ENCODE results near the gene CDKN2C.
"Not testable (repeated sequence)": the region's sequence is repeated elsewhere in the genome, so short reads cannot be mapped to it uniquely, and the experiment has no call there.

CDKN2C gene

DNA sequence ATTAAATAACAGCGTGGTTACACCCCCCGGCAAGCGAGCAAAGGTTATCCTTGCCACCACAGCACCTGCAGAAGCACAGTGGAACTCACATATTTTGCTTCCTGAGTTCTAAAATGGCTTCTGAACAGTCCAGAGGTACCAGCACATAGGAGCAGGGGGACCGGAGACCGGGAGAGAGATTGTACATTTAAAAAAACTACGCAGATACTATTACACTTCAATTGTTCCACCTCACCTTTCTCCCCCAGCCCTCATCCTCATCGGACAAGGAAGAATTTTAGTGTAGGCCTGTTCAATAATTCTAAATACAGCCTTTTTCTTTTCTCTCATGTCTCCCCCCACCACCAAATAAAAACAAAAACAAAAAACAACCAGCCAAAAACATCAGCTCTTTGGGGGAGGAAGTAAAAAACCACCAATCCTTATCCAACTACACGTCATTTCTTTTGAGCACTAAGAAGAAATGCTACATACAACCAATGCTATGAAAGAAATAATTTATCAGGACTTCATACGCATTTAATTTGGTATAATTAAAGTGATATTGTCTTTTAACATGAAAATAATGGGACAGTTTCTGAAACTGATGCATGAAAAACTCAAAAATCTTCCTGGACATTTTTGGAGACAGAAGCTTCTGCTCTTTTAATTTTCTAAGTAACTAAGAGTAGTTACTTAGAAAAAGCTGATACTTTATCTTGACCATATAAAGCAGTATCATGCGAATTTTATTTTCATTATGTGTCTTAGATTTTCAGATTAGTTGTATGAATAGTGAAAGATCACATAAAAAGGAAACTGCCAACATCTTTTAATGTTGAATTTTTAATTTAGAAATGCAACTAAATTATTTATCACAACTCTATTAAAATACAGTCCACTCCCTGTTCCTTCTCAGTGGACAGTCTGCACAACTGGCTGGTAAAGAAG, 9.1 kb downstream of the CDKN2C start:
- DNase-seq (ENCODE audit: extremely low read depth in 1 of 2, low read depth in 1 of 2) = no peak

- no peak for DNase-seq (ENCODE audit: extremely low read depth in 1 of 2, low read depth in 1 of 2)
Measured at GRCh38 chr1:50979937-50980336, 9.9 kb downstream of the CDKN2C start.

- DNase-seq (ENCODE audit: extremely low read depth in 1 of 2, low read depth in 1 of 2) = no peak
Measured at GRCh38 chr1:50980505-50980904, 10.5 kb downstream of the CDKN2C start.

DNA sequence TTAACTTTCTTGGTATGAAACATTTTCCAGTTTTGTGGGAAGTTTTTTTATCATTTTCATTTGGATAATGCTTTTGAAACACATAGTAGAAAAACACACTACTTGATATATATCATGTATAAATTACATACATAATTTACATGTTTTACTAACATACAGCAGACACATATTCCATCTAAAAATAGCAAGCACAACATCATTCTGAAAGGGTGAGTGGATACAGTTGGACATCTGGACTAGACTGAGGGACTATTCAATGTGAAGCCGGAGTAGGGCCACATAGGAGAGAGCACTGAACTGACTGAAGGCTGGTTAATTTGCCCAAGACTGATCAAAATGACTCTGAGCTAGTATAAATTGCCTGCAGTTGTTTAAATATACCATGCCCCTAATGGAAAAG, 11.7 kb downstream of the CDKN2C start:
- no peak for DNase-seq (ENCODE audit: extremely low read depth in 1 of 2, low read depth in 1 of 2)

DNA sequence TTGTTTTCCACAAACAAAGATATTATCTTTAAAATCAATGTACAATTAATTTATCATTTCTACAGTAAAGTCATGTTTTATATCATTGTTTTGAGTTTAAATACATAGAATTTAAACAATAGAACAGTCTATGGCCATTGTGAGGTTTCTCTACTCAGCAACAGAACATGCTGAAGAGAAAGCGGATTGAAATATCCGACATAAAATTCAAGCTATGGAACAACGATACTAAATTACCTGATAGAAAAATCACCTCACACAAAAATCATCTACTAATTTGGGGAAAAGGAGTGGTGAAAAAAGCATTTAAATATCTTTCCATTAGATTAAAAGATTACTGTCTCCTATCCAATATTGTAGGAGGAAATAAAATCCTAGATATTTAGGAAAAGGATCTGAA, 12.6 kb downstream of the CDKN2C start:
- no peak for DNase-seq (ENCODE audit: extremely low read depth in 1 of 2, low read depth in 1 of 2)

GRCh38 chr1:50983219-50983802, 13.3 kb downstream of the CDKN2C start:
- DNase-seq (ENCODE audit: extremely low read depth in 1 of 2, low read depth in 1 of 2) = no peak

DNA sequence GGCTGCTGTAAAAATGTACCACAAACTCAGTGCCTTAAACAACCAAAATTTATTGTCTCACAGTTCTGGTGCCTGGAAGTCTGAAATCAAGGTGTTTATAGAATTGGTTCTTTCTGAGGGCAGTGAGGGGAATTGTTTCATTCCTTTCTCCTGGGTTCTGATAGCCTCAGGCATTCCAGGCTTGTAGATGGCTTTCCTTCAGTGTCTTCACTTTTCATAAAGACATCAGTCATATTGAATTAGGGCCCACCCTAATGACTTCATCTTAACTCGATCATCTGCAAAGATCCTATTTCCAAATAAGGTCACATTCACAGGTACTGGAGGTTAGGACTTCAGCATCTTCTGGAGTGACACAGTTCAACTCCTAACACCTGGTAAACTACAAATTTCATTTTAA, 15.0 kb downstream of the CDKN2C start:
- DNase-seq (ENCODE audit: extremely low read depth in 1 of 2, low read depth in 1 of 2) = no peak

DNA sequence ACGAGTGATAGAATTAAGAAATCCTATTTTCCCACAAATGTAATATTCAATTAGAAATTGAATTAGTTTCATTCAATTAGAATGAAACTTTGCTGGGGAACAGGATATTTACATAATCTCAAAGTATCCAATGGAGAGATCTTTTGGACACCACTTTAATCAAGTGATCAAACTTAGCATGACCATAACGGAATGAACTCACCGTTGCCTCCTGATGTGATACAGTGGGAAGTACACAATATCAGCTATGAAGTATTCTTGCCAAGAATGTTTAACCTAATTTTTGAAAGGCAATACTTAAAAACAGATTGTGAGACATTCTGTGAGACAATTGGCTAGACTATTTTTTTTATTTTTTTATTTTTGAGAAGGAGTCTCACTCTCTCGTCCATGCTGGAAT, 16.6 kb downstream of the CDKN2C start:
- DNase-seq (ENCODE audit: extremely low read depth in 1 of 2, low read depth in 1 of 2) = no peak

DNA sequence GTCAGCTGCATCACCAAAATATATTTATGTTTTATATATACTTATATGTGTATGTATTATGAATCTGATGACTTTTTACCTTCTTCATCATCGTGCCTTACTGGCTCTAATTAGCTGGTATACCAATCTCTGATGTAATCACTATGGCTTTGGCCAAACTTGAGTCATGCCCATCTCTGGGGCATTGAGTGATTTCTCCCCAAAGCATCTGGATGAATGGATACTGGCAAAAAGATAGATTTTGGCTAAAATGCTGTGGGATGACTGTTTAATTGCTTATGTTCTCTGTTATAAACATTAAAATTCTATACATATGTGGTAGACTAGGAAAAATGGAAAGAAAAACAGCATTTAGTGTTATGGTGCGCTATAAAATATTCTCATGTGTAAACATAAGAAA, 19.6 kb downstream of the CDKN2C start:
- DNase-seq (ENCODE audit: extremely low read depth in 1 of 2, low read depth in 1 of 2) = no peak

GRCh38 chr1:50992532-50993318, 22.7 kb downstream of the CDKN2C start:
- DNase-seq (ENCODE audit: extremely low read depth in 1 of 2, low read depth in 1 of 2) = no peak

DNA sequence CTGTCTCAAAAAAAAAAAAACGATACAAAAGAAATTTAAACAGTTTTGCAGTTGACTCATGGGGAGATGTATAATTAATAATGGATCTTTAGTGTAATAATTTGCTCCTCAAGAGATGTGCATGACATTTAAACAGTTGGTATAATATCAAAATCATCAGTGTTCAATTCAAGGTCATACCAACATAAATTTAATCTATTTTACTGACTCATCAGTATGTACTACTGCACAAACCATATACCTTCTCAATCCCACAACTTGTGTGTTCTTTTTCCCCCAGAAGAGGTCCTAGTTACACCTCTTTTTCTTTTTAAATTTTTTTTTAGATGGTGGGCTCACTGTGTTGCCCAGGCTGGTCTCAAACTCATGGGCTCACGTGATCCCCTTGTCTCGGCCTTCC, 23.6 kb downstream of the CDKN2C start:
- DNase-seq (ENCODE audit: extremely low read depth in 1 of 2, low read depth in 1 of 2) = no peak

DNA sequence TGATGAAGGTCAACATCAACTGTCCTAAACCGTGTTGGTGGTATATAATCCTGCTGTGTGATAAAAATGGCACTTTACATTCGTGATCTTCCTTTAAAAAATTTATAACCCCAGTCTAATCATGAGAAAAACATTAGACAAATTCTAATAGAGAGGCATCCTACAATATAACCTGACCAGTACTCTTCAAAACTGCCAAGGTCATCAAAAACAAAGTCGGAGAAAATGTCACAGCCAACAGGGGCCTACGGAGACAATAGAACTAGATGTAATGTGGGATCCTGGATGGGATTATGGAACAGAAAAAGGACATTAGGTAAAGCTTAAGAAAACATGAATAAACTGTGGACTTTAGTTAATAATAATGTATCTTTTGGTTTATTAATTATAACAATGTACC, 25.0 kb downstream of the CDKN2C start:
- no peak for DNase-seq (ENCODE audit: extremely low read depth in 1 of 2, low read depth in 1 of 2)

- no peak for DNase-seq (ENCODE audit: extremely low read depth in 1 of 2, low read depth in 1 of 2)
Measured at GRCh38 chr1:50995651-50996050, 25.6 kb downstream of the CDKN2C start.

- no peak for DNase-seq (ENCODE audit: extremely low read depth in 1 of 2, low read depth in 1 of 2)
Measured at GRCh38 chr1:50996083-50996482, 26.0 kb downstream of the CDKN2C start.

DNA sequence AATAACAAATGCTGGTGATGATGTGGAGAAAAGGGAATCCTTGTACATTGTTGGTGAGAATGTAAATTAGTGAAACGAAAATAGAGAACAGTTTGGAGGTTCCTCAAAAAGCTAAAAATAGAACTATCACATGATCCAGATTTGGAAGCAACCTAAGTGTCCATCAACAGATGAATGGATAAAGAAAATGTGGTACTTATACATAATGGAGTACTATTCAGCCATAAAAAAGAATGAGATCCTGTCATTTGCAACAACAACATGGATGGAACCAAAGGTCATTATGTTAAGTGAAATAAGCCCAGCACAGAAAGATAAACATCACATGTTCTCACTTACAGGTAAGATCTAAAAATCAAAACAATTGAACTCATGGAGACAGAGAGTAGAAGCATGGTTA, 29.3 kb downstream of the CDKN2C start:
- DNase-seq (ENCODE audit: extremely low read depth in 1 of 2, low read depth in 1 of 2) = not testable (repeated sequence)

DNA sequence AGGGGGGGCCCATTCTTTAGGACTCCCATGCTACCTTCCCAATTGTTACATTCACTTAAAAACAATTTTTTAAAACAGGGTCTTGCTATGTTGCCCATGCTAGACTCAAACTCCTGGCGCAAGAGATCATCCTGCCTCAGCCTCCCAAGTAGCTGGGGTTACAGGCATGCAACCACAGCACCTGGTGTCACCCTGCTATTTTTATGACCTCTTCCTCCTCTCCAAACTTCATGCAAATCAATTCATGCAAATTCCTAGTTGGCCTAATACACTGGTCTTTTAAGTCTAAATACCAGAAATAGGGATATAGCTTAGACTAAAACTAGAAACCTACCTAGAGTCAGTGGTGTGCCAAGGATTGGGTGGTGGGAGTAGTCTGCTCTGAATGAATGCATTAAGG, 30.1 kb downstream of the CDKN2C start:
- DNase-seq (ENCODE audit: extremely low read depth in 1 of 2, low read depth in 1 of 2) = no peak

GRCh38 chr1:51000651-51001050, 30.6 kb downstream of the CDKN2C start:
- no peak for DNase-seq (ENCODE audit: extremely low read depth in 1 of 2, low read depth in 1 of 2)

GRCh38 chr1:51002516-51002915, 32.5 kb downstream of the CDKN2C start:
- DNase-seq (ENCODE audit: extremely low read depth in 1 of 2, low read depth in 1 of 2) = no peak

GRCh38 chr1:51005549-51005948, 35.5 kb downstream of the CDKN2C start:
- not testable (repeated sequence) for DNase-seq (ENCODE audit: extremely low read depth in 1 of 2, low read depth in 1 of 2)

- DNase-seq (ENCODE audit: extremely low read depth in 1 of 2, low read depth in 1 of 2) = no peak
Measured at GRCh38 chr1:51009381-51009780, 39.3 kb downstream of the CDKN2C start.

- DNase-seq (ENCODE audit: extremely low read depth in 1 of 2, low read depth in 1 of 2) = no peak
Measured at GRCh38 chr1:51014878-51015277, 44.8 kb downstream of the CDKN2C start.

GRCh38 chr1:51019811-51020210, 49.8 kb downstream of the CDKN2C start:
- no peak for DNase-seq (ENCODE audit: extremely low read depth in 1 of 2, low read depth in 1 of 2)
